ENCODE results near the gene MAML2. TPM values are rescaled to one million over a fixed set of nuclear protein-coding genes. Genes with fewer than 3 reads are reported as not detected.

The MAML2 gene
- total and polyA plus RNA-seq, 8 donors = 1.3 to 22.8 (median 12.1) TPM

DNA sequence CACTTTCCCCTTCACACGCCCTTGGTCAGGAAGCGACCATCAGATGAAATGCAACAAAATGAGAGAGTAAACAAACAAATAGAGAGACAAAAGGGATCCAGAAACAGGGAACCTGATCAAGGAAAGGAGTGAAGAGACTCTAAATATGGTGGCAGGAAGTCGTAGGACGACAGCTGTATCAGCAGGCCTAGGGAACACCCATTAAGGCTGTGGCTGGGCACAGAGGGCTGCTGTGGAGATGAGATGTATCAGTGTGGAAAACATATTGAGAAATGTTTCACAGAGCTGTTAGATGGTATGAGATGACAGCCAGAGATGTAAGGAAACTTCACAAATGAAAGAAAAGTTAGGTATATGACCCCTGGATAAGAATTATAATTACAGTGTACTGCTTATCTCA is 263.3 kb downstream of the MAML2 start:
- peaks cover 0 to 11% (median 5%) of the 10 kb centered on the region in 4 donors for H3K4me1 ChIP-seq
- H3K9me3 ChIP-seq = no peaks in the 10 kb centered on the region
- intact Hi-C loops (cut with DNase I; ENCODE audit: low total_unique reads) = no loop called here
- no peaks in the 10 kb centered on the region for H3K27me3 ChIP-seq
- no peak for DNase-seq
- 90 to 97% (median 95%) methylated on average over 4 of the region's 4 CpGs for WGBS, 5 donors
- no peak for TF ChIP-seq POLR2A (IDR thresholded peaks at IDR 0.05)
- no peak for TF ChIP-seq EP300 (IDR thresholded peaks at IDR 0.05)
- no peak for TF ChIP-seq POLR2AphosphoS5 (IDR thresholded peaks at IDR 0.05)
- no peak for TF ChIP-seq CTCF (IDR thresholded peaks at IDR 0.05)
- H3K4me3 ChIP-seq = no peak overlapping the region
- H3K27ac ChIP-seq = no peak overlapping the region
- no peaks in the 10 kb centered on the region for H3K36me3 ChIP-seq

GRCh38 chr11:96075532-96075959 is 267.4 kb downstream of the MAML2 start:
- no peak overlapping the region for H3K27ac ChIP-seq
- intact Hi-C loops (cut with DNase I; ENCODE audit: low total_unique reads) = no loop called here
- no peaks in the 10 kb centered on the region for H3K36me3 ChIP-seq
- TF ChIP-seq POLR2AphosphoS5 (IDR thresholded peaks at IDR 0.05) = no peak
- no peak for TF ChIP-seq EP300 (IDR thresholded peaks at IDR 0.05)
- TF ChIP-seq CTCF (IDR thresholded peaks at IDR 0.05) = no peak
- TF ChIP-seq POLR2A (IDR thresholded peaks at IDR 0.05) = no peak
- WGBS, 5 donors = 63 to 75% (median 71%) methylated on average over 5 of the region's 5 CpGs
- no peak overlapping the region for H3K4me3 ChIP-seq
- no peaks in the 10 kb centered on the region for H3K27me3 ChIP-seq
- H3K4me1 ChIP-seq = peaks cover 0 to 11% (median 5%) of the 10 kb centered on the region in 4 donors
- H3K9me3 ChIP-seq = no peaks in the 10 kb centered on the region
- DNase-seq = no peak

- Histone ChIP-seq H3K9me3 (no peaks in the 10 kb centered on the region), H3K4me1 (peaks cover 0 to 12% (median 7%) of the 10 kb centered on the region in 4 donors), H3K36me3 (no peaks in the 10 kb centered on the region), H3K4me3 (no peak overlapping the region), H3K27ac (no peak overlapping the region), H3K27me3 (no peaks in the 10 kb centered on the region)
- intact Hi-C loops (cut with DNase I; ENCODE audit: low total_unique reads) = no loop called here
- no peak for DNase-seq
- 77 to 85% (median 83%) methylated on average over 11 of the region's 11 CpGs for WGBS, 5 donors
- TF ChIP-seq POLR2A (IDR thresholded peaks at IDR 0.05) = no peak
- TF ChIP-seq POLR2AphosphoS5 (IDR thresholded peaks at IDR 0.05) = no peak
Measured at GRCh38 chr11:96074551-96075310, 268.3 kb downstream of the MAML2 start.

DNA sequence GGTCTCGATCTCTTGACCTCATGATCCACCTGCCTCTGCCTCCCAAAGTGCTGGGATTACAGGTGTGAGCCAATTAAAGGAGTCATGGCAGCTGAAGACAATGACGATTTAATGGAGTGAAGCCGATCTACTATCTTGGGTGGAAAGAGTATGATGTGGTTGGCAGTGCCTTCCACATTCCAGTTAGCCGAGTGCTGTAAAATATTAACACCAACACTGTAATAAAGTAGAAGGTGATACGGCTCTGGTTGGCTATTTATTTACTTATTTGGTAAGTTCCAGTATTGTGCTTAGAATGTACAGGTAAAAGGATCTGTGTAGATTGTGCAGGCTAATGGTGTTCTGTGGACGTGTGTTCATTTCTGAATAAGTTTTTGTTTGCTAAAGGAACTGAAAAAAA is 269.5 kb downstream of the MAML2 start:
- no peaks in the 10 kb centered on the region for H3K9me3 ChIP-seq
- WGBS, 5 donors = 43 to 75% (median 54%) methylated on average over 6 of the region's 6 CpGs
- peaks cover 0 to 12% (median 7%) of the 10 kb centered on the region in 4 donors for H3K4me1 ChIP-seq
- DNase-seq = no peak
- peak overlapping the region in 1 of 5 donors; percentile 24 for H3K27ac ChIP-seq
- intact Hi-C loops (cut with DNase I; ENCODE audit: low total_unique reads) = no loop called here
- no peak overlapping the region for H3K4me3 ChIP-seq
- TF ChIP-seq CTCF (IDR thresholded peaks at IDR 0.05) (no peak), POLR2A (IDR thresholded peaks at IDR 0.05) (no peak), EP300 (IDR thresholded peaks at IDR 0.05) (no peak), POLR2AphosphoS5 (IDR thresholded peaks at IDR 0.05) (no peak)
- no peaks in the 10 kb centered on the region for H3K27me3 ChIP-seq
- H3K36me3 ChIP-seq = no peaks in the 10 kb centered on the region

DNA sequence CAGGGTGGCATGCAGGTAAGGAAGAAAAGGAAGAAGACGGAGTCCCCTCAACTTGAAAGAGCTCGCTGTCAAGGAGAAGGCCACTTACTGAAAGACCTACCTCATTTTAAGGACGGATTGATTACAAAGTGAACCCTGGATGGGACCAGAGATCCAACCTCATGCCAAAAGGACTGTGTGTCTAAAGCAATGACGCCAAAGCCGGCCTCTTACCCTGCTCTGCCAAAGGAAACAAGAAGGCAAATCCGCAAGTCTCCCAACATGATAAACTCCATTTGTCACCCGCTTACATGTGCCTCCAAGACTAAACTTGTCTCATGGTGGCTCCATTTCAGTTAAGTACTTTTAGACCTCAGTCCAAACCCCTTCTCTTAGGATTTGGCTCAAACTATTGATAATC is 270.4 kb downstream of the MAML2 start:
- whole genome bisulfite sequencing, 5 donors = 91 to 96% (median 93%) methylated on average over 7 of the region's 7 CpGs
- Histone ChIP-seq H3K27me3 (no peaks in the 10 kb centered on the region), H3K27ac (no peak overlapping the region), H3K9me3 (no peaks in the 10 kb centered on the region), H3K4me3 (no peak overlapping the region), H3K36me3 (no peaks in the 10 kb centered on the region), H3K4me1 (peaks cover 0 to 15% (median 10%) of the 10 kb centered on the region in 4 donors)
- intact Hi-C loops (cut with DNase I; ENCODE audit: low total_unique reads) = no loop called here
- no peak for DNase-seq
- no peak for TF ChIP-seq CTCF (IDR thresholded peaks at IDR 0.05)
- TF ChIP-seq EP300 (IDR thresholded peaks at IDR 0.05) = no peak
- TF ChIP-seq POLR2AphosphoS5 (IDR thresholded peaks at IDR 0.05) = no peak
- no peak for TF ChIP-seq POLR2A (IDR thresholded peaks at IDR 0.05)

Measured in stomach (tissue), 9 donors.